HEK293 (cell line): ENCODE data around the gene GSG1L.

Experiments used
- CTCF ChIA-PET: fragments of 350-600 bp; formaldehyde crosslinking; extraction: SDS; loops from one replicate; lab custom pipeline; 2021; ENCODE audit warnings: antibody characterized with exemption; lab: Yijun Ruan, JAX
- POLR2A ChIA-PET: fragments of 300-600 bp; formaldehyde crosslinking; extraction: SDS; loops from one replicate; lab custom pipeline; 2020; ENCODE audit warnings: antibody characterized with exemption, inconsistent platforms; lab: Yijun Ruan, JAX
- H3K27ac ChIP-seq: fragments of 200-500 bp; sonication (Bioruptor generic); 2 replicates; pipeline ENCODE4 v1.5.1; 2014; ENCODE audit warnings: low read depth, low read length, control low read depth, inconsistent platforms; ENCODE audit errors: extremely low read depth
- H3K36me3 ChIP-seq, 2 experiments: fragments of 200-500 bp in 1 of 2; sonication (Bioruptor generic) in 1 of 2; 1 replicate in 1 of 2; 2 replicates in 1 of 2; pipeline ENCODE4 v1.5.1; 2014 to 2017; ENCODE audit warnings: inconsistent platforms in 2 of 2, low read length in 2 of 2; ENCODE audit not compliant: control insufficient read depth in 2 of 2, insufficient read depth in 1 of 2
- H3K4me1 ChIP-seq: fragments of 200-500 bp; sonication (Bioruptor generic); 2 replicates; pipeline ENCODE4 v1.5.1; 2014; ENCODE audit warnings: mild to moderate bottlenecking, low read length, inconsistent platforms; ENCODE audit not compliant: control insufficient read depth, insufficient read depth
- H3K4me3 ChIP-seq: 2 replicates; pipeline ENCODE4 v1.5.1; 2011; ENCODE audit warnings: low read depth, mild to moderate bottlenecking, control low read depth, low read length, moderate library complexity
- H3K9me3 ChIP-seq: fragments of 200-500 bp; sonication (Bioruptor generic); 2 replicates; pipeline ENCODE4 v1.5.1; 2014; ENCODE audit warnings: low read depth, low read length, inconsistent platforms; ENCODE audit not compliant: control insufficient read depth, insufficient read depth
- BCL11B ChIP-seq: fragments of 450-650 bp; formaldehyde crosslinking; IDR thresholded peaks from 2 replicates; pipeline ENCODE4 v1.5.1; 2016; ENCODE audit warnings: low read depth, missing biosample characterization, missing genetic modification characterization
- HOXC10 ChIP-seq: sonication (generic); formaldehyde crosslinking; IDR thresholded peaks from 2 replicates; pipeline ENCODE4 v1.8.1; 2023; ENCODE audit warnings: mild to moderate bottlenecking, missing genetic modification reagents
- HOXD13 ChIP-seq: sonication (generic); formaldehyde crosslinking; IDR thresholded peaks from 2 replicates; pipeline ENCODE4 v1.8.0; 2022; ENCODE audit warnings: missing genetic modification reagents, borderline replicate concordance
- KLF8 ChIP-seq: fragments of 450-650 bp; formaldehyde crosslinking; IDR thresholded peaks from 2 replicates; pipeline ENCODE4 v1.5.1; 2016; ENCODE audit warnings: missing biosample characterization, missing genetic modification characterization
- PRDM1 ChIP-seq: fragments of 450-650 bp; formaldehyde crosslinking; IDR thresholded peaks from 2 replicates; pipeline ENCODE4; 2016; ENCODE audit warnings: missing biosample characterization, missing genetic modification characterization
- ZNF114 ChIP-seq: fragments of 450-650 bp; formaldehyde crosslinking; IDR thresholded peaks from 2 replicates; pipeline ENCODE4 v1.5.0; 2017; ENCODE audit warnings: missing biosample characterization, missing genetic modification characterization
- ZNF133 ChIP-seq: fragments of 450-650 bp; formaldehyde crosslinking; IDR thresholded peaks from 2 replicates; pipeline ENCODE4 v1.5.1; 2016; ENCODE audit warnings: missing biosample characterization, missing genetic modification characterization
- ZNF155 ChIP-seq: fragments of 450-650 bp; formaldehyde crosslinking; IDR thresholded peaks from 2 replicates; pipeline ENCODE4 v1.5.1; 2016; ENCODE audit warnings: missing biosample characterization, missing genetic modification characterization
- ZNF175 ChIP-seq: fragments of 450-650 bp; formaldehyde crosslinking; IDR thresholded peaks from 2 replicates; pipeline ENCODE4 v1.5.1; 2016; ENCODE audit warnings: missing biosample characterization, missing genetic modification characterization
- ZNF19 ChIP-seq: fragments of 450-650 bp; formaldehyde crosslinking; IDR thresholded peaks from 2 replicates; pipeline ENCODE4; 2016; ENCODE audit warnings: missing biosample characterization, missing genetic modification characterization, low read depth
- ZNF23 ChIP-seq: fragments of 450-650 bp; formaldehyde crosslinking; IDR thresholded peaks from 2 replicates; pipeline ENCODE4 v1.5.1; 2016; ENCODE audit warnings: missing biosample characterization, missing genetic modification characterization, borderline replicate concordance
- ZNF24 ChIP-seq: fragments of 450-650 bp; formaldehyde crosslinking; IDR thresholded peaks from 2 replicates; pipeline ENCODE4 v1.5.1; 2016; ENCODE audit warnings: missing biosample characterization, missing genetic modification characterization
- ZNF274 ChIP-seq, 2 experiments: fragments of 200-500 bp in 1 of 2; fragments of 450-650 bp in 1 of 2; sonication (Bioruptor generic) in 1 of 2; formaldehyde crosslinking in 1 of 2; IDR thresholded peaks; 2 replicates each; pipeline versions ENCODE4 v1.5.1 to v1.6.1; 2014 to 2016; ENCODE audit warnings: borderline replicate concordance in 1 of 2, inconsistent platforms in 1 of 2, low read length in 1 of 2, missing biosample characterization in 1 of 2, missing genetic modification characterization in 1 of 2
- ZNF302 ChIP-seq: fragments of 450-650 bp; formaldehyde crosslinking; IDR thresholded peaks from 2 replicates; pipeline ENCODE4 v1.5.1; 2016; ENCODE audit warnings: missing biosample characterization, missing genetic modification characterization, low read depth
- ZNF354C ChIP-seq: fragments of 450-650 bp; formaldehyde crosslinking; IDR thresholded peaks from 2 replicates; pipeline ENCODE4 v1.5.1; 2016; ENCODE audit warnings: missing biosample characterization, missing genetic modification characterization, low read depth, borderline replicate concordance
- ZNF391 ChIP-seq: fragments of 450-650 bp; formaldehyde crosslinking; IDR thresholded peaks from 2 replicates; pipeline ENCODE4 v1.5.1; 2016; ENCODE audit warnings: low read depth, missing biosample characterization, missing genetic modification characterization, borderline replicate concordance
- ZNF473 ChIP-seq: fragments of 450-650 bp; formaldehyde crosslinking; IDR thresholded peaks from 2 replicates; pipeline ENCODE4 v1.5.1; 2017; ENCODE audit warnings: missing biosample characterization, missing genetic modification characterization
- ZNF510 ChIP-seq: fragments of 450-650 bp; formaldehyde crosslinking; IDR thresholded peaks from 2 replicates; pipeline ENCODE4 v1.5.1; 2018; ENCODE audit warnings: mild to moderate bottlenecking, missing genetic modification characterization, missing biosample characterization; ENCODE audit not compliant: insufficient replicate concordance
- ZNF558 ChIP-seq: fragments of 450-650 bp; formaldehyde crosslinking; IDR thresholded peaks from 2 replicates; pipeline ENCODE4 v1.5.1; 2016; ENCODE audit warnings: missing biosample characterization, missing genetic modification characterization
- ZNF560 ChIP-seq: fragments of 450-650 bp; formaldehyde crosslinking; IDR thresholded peaks from 2 replicates; pipeline ENCODE4 v1.5.1; 2017; ENCODE audit warnings: missing biosample characterization, missing genetic modification characterization, borderline replicate concordance
- ZNF561 ChIP-seq: fragments of 450-650 bp; IDR thresholded peaks from 2 replicates; pipeline ENCODE4 v1.5.1; 2018; ENCODE audit warnings: missing biosample characterization, missing genetic modification characterization, borderline replicate concordance
- ZNF621 ChIP-seq: fragments of 450-650 bp; formaldehyde crosslinking; IDR thresholded peaks from 2 replicates; pipeline ENCODE4 v1.5.1; 2017; ENCODE audit warnings: missing biosample characterization, missing genetic modification characterization
- ZNF664 ChIP-seq: fragments of 450-650 bp; formaldehyde crosslinking; IDR thresholded peaks from 2 replicates; pipeline ENCODE4 v1.5.1; 2016; ENCODE audit warnings: missing biosample characterization, missing genetic modification characterization
- ZNF777 ChIP-seq: fragments of 450-650 bp; formaldehyde crosslinking; IDR thresholded peaks from 2 replicates; pipeline ENCODE4 v1.5.1; 2017; ENCODE audit warnings: missing biosample characterization, missing genetic modification characterization, borderline replicate concordance
- TF ChIP-seq, protein P1 (sequence below): IDR thresholded peaks from 2 replicates; pipeline ENCODE4 v1.6.1; 2011; ENCODE audit warnings: mild to moderate bottlenecking, low read depth, low read length, borderline replicate concordance
- TF ChIP-seq, protein P2 (sequence below): fragments of 450-650 bp; formaldehyde crosslinking; IDR thresholded peaks from 2 replicates; pipeline ENCODE4 v1.5.1; 2017; ENCODE audit warnings: missing biosample characterization, missing genetic modification characterization
- TF ChIP-seq, protein P3 (sequence below): fragments of 450-650 bp; formaldehyde crosslinking; IDR thresholded peaks from 2 replicates; pipeline ENCODE4 v1.5.0; 2017; ENCODE audit warnings: missing biosample characterization, missing genetic modification characterization, borderline replicate concordance
- TF ChIP-seq, protein P4 (sequence below): fragments of 450-650 bp; formaldehyde crosslinking; IDR thresholded peaks from 2 replicates; pipeline ENCODE4 v1.5.1; 2016; ENCODE audit warnings: missing biosample characterization, missing genetic modification characterization
- TF ChIP-seq, protein P5 (sequence below): fragments of 450-650 bp; formaldehyde crosslinking; IDR thresholded peaks from 2 replicates; pipeline ENCODE4; 2016; ENCODE audit warnings: missing biosample characterization, missing genetic modification characterization

GSG1L gene

DNA sequence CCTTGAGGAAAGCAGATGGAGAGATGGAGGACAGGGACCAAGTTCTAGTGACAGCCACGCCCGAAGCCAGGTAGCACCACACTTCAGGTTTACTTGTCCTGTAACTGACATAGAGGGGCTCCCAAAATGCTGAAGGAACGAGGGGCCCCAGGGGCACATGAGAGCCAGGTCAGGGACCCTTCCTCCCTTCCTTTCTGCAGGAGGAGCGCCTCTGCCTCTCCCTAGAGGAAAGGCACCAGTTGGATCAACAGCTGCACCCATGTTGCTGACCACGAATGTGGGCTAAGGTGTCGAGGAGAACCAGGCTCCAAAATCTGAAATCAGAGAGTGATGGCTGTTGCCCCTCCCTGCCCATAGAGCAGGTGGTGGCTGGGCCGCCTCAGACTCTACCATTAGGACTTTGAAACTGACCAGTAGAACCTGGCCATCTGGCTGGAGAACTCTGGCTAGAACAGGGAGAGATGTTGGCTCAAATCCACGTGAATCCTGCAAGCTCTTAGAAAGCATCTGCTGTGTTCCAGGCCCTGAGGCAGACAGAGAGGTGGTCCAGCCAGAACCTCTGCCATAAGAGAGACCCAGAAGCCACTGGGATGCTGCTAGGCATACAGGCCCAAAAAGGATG lies 294.8 kb downstream of the GSG1L start:
- no peak overlapping the region for H3K27ac ChIP-seq
- ChIA-PET CTCF (interaction anchor here (0.7 kb wide), 1 partner anchor 11 kb away, joined by 3 read pairs; no protein-coding TSS in a partner anchor), POLR2A (no interaction called here)

DNA sequence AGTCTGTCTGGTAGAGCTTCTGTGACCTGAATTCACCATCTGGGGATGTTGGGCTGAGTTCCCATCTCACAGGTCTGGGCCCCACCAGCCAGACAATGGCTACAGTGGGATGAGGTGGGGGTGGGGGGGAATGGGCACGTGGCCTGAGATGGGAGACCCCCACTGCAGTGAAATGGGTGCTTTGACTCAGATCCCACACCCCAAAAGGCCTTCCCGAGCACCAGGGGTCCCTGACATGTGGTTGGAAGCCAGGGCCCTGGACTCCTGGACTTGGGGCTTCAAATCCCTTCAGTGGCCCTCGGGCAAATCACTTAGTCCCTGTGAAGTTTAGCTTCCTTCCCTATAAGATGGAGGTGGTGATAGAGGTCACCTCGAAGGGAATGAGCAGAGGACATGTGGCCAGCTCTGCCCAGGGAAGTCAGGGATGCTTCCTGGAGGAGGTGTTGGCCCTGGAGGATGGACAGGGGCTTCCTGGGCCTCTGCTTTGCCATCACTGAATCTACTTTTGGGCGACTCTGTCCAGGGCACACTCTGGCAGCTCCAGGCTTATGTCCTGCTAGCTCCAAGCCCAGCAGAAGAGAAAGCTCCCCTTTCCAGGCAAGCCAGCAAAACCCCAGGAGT lies 295.4 kb downstream of the GSG1L start:
- Histone ChIP-seq H3K9me3 (no peaks in the 10 kb centered on the region), H3K27ac (no peak overlapping the region), H3K4me3 (no peak overlapping the region), H3K4me1 (no peaks in the 10 kb centered on the region), H3K36me3 (peaks cover 0 to 11% of the 10 kb centered on the region in 2 experiments; a peak in 2 of 3 replicates)
- ChIA-PET CTCF (no interaction called here), POLR2A (no interaction called here)
- TF ChIP-seq ZNF133 (tag by site-specific recombination) (no peak), ZNF19 (tag by site-specific recombination) (no peak), ZNF510 (tag by site-specific recombination) (no peak), ZNF175 (tag by site-specific recombination) (no peak), ZNF561 (no peak), ZNF354C (tag by site-specific recombination) (no peak), ZNF114 (no peak), HOXC10 (CRISPR knock-in tag) (no peak), ZNF621 (tag by site-specific recombination) (no peak), ZNF302 (tag by site-specific recombination) (no peak), ZNF560 (tag by site-specific recombination) (no peak), KLF8 (no peak), PRDM1 (tag by site-specific recombination) (no peak), ZNF473 (tag by site-specific recombination) (no peak), ZNF24 (tag by site-specific recombination) (no peak)
- TF ChIP-seq, protein P1, sequence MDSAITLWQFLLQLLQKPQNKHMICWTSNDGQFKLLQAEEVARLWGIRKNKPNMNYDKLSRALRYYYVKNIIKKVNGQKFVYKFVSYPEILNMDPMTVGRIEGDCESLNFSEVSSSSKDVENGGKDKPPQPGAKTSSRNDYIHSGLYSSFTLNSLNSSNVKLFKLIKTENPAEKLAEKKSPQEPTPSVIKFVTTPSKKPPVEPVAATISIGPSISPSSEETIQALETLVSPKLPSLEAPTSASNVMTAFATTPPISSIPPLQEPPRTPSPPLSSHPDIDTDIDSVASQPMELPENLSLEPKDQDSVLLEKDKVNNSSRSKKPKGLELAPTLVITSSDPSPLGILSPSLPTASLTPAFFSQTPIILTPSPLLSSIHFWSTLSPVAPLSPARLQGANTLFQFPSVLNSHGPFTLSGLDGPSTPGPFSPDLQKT: no peak
- TF ChIP-seq, protein P2, sequence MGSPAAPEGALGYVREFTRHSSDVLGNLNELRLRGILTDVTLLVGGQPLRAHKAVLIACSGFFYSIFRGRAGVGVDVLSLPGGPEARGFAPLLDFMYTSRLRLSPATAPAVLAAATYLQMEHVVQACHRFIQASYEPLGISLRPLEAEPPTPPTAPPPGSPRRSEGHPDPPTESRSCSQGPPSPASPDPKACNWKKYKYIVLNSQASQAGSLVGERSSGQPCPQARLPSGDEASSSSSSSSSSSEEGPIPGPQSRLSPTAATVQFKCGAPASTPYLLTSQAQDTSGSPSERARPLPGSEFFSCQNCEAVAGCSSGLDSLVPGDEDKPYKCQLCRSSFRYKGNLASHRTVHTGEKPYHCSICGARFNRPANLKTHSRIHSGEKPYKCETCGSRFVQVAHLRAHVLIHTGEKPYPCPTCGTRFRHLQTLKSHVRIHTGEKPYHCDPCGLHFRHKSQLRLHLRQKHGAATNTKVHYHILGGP (tag by site-specific recombination): no peak

More for the DNA sequence above, 294.8 kb downstream of the GSG1L start:
- TF ChIP-seq, protein P3, sequence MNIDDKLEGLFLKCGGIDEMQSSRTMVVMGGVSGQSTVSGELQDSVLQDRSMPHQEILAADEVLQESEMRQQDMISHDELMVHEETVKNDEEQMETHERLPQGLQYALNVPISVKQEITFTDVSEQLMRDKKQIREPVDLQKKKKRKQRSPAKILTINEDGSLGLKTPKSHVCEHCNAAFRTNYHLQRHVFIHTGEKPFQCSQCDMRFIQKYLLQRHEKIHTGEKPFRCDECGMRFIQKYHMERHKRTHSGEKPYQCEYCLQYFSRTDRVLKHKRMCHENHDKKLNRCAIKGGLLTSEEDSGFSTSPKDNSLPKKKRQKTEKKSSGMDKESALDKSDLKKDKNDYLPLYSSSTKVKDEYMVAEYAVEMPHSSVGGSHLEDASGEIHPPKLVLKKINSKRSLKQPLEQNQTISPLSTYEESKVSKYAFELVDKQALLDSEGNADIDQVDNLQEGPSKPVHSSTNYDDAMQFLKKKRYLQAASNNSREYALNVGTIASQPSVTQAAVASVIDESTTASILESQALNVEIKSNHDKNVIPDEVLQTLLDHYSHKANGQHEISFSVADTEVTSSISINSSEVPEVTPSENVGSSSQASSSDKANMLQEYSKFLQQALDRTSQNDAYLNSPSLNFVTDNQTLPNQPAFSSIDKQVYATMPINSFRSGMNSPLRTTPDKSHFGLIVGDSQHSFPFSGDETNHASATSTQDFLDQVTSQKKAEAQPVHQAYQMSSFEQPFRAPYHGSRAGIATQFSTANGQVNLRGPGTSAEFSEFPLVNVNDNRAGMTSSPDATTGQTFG: no peak
- no peak for TF ChIP-seq ZNF777 (tag by site-specific recombination)
- no peak for TF ChIP-seq ZNF155 (tag by site-specific recombination)
- TF ChIP-seq, protein P4, sequence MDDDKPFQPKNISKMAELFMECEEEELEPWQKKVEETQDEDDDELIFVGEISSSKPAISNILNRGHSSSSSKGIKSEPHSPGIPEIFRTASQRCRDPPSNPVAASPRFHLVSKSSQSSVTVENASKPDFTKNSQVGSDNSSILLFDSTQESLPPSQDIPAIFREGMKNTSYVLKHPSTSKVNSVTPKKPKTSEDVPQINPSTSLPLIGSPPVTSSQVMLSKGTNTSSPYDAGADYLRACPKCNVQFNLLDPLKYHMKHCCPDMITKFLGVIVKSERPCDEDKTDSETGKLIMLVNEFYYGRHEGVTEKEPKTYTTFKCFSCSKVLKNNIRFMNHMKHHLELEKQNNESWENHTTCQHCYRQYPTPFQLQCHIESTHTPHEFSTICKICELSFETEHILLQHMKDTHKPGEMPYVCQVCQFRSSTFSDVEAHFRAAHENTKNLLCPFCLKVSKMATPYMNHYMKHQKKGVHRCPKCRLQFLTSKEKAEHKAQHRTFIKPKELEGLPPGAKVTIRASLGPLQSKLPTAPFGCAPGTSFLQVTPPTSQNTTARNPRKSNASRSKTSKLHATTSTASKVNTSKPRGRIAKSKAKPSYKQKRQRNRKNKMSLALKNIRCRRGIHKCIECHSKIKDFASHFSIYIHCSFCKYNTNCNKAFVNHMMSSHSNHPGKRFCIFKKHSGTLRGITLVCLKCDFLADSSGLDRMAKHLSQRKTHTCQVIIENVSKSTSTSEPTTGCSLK (tag by site-specific recombination): no peak
- no peak for TF ChIP-seq ZNF391 (tag by site-specific recombination)
- TF ChIP-seq BCL11B (tag by site-specific recombination): no peak
- TF ChIP-seq HOXD13 (CRISPR knock-in tag): no peak
- no peak for TF ChIP-seq HOXC10 (CRISPR knock-in tag)
- no peak for TF ChIP-seq ZNF274 (IDR thresholded peaks at IDR 0.05; ENCODE audit: low read length)
- no peak for TF ChIP-seq ZNF274 (tag by site-specific recombination; IDR thresholded peaks at IDR 0.05; ENCODE audit: borderline replicate concordance)
- TF ChIP-seq, protein P5, sequence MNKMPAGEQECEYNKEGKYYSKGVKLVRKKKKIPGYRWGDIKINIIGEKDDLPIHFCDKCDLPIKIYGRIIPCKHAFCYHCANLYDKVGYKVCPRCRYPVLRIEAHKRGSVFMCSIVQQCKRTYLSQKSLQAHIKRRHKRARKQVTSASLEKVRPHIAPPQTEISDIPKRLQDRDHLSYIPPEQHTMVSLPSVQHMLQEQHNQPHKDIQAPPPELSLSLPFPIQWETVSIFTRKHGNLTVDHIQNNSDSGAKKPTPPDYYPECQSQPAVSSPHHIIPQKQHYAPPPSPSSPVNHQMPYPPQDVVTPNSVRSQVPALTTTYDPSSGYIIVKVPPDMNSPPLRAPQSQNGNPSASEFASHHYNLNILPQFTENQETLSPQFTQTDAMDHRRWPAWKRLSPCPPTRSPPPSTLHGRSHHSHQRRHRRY: no peak
- TF ChIP-seq ZNF664: no peak
- TF ChIP-seq ZNF558: no peak
- no peak for TF ChIP-seq ZNF23 (tag by site-specific recombination)
- no peak for TF ChIP-seq ZNF19 (tag by site-specific recombination)
- Histone ChIP-seq H3K4me1 (no peaks in the 10 kb centered on the region), H3K36me3 (peaks cover 0 to 11% of the 10 kb centered on the region in 2 experiments; a peak in 2 of 3 replicates), H3K9me3 (no peaks in the 10 kb centered on the region), H3K4me3 (no peak overlapping the region)
